Stimulated activated CD8-positive, alpha-beta memory T cell treated with anti-CD3 and anti-CD28 coated beads, Interleukin-12 subunit alpha, Interleukin-12 subunit beta, amount 100 ng/mL, for 1 hour (primary cell): ENCODE results near the gene TRAP1.
"Not testable (repeated sequence)": the region's sequence is repeated elsewhere in the genome, so short reads cannot be mapped to it uniquely, and the experiment has no call there.

Experiments used
- DNase-seq: peaks from one replicate; pipeline ENCODE4 v3.0.0-alpha.2; 2020; ENCODE audit warnings: low read depth

The TRAP1 gene

DNA sequence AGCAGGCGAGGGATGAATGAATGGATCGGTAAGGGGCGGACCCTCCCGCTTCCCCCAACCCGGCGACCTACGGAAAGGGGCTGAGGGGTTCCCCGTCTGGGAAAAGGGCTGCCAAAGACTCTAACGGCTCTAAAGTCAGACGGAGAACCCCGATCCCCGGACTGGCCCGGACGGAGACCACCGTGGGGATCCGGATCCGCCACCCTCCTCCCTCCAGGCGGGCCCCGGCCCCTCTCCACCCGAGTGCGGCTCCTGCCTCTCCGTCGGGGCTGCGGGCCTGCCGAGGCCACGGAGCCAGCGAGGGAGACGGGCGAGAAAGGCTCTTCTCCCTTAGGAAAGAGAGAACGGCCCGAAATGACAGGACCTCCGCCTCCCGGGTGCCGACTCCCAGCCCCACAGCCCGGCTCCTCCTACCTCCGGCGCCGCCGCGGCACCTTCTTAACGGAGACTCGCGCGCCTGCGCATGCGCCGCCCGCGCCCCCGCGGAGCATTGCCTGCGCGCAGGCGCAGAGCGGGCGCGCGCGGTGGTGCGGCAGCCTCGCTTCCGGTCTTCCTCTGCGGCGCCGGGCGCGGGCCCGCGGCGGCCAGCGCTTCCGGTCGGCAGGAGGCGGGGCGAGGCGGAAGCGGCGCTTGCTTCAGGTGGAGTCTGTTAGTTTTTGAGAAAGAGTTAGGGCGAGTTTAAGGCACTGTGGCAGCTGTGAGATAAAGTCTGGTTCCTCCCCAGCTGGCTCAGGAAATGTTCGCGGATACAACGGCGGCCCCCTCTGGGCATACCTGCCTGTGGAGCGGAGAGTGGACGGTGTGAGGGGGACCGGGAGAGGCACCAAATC lies 106.0 kb downstream of the TRAP1 start, which contains the start of gene SLX4:
Gene SLX4 (minus strand): TSS at position 461 of the 830 bp plus-strand sequence. CDS start 2,642 bp downstream, outside the sequence.
- peak; percentile 83 for DNase-seq

DNA sequence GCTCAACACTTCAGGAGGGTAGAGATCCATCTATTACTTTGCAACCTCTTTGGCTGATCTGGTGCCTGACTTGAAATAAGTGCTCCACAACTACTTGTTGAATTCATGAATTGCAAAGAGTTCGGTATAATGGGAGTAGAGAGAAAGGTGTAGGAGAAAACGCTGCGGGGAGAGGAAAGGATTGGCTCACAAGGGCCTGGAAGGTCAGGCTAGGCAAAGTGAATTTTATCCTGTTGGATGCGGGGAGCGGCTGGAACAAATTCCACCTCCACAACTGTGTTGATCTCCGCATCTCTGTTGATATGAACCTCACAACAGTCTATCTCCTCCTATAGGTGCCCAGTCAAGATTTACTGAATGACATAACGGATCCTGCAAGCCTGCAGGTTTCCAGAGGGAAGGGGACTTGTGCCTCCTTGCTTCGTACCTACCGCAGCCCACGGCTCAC lies 106.6 kb downstream of the TRAP1 start:
- no peak for DNase-seq

DNA sequence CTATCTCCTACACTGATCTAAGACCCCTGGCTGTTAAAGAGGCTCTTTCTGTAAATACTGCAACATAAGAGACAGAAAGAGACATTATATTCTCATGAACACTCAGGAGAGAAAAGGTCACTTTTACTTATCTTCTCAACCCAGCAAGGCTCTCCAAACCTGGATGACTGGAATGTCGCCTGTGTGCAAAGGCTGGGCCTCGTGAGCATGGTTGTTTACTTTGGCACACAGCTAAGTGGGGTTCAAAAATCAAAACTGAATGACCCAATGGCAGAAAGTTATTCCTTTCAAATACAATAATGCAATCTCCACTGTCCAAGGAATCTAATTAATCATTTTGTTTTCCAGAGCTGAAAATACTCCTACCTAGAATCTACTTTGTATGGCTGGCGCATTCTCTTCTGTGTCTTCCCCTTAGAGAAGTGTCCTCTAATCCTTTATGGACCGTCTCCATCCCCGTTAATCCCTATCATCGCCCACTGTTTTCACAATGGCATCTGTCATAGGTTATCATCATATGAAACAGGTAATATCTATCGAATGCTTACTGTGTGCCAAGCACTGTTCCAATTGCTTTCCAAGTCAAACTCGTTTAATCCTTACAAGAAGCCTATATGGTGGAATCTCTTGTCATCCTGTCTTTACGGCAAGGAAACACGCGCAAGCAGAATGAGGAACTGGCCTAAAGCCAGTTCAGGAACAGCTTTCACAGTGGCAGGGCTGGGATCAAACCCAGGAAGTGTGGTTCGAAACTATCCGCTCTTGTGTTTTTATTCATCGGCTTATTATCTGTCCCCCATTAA lies 107.2 kb downstream of the TRAP1 start:
- DNase-seq, result no peak

DNA sequence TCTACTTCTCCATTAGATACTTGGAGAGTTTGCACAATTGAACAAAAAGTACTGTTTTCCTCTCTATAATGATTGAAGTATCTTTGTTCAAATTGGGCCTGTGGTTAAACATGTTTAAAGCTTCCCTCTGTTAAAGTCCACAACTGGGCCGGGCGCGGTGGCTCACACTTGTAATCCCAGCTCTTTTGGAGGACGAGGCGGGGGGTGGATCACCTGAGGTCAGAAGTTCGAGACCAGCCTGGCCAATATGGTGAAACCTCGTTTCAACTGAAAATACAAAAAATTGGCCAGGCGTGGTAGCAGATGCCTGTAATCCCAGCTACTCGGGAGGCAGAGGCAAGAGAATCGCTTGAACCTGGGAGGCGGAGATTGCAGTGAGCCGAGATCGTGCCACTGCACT lies 108.3 kb downstream of the TRAP1 start:
- DNase-seq, result not testable (repeated sequence)

DNA sequence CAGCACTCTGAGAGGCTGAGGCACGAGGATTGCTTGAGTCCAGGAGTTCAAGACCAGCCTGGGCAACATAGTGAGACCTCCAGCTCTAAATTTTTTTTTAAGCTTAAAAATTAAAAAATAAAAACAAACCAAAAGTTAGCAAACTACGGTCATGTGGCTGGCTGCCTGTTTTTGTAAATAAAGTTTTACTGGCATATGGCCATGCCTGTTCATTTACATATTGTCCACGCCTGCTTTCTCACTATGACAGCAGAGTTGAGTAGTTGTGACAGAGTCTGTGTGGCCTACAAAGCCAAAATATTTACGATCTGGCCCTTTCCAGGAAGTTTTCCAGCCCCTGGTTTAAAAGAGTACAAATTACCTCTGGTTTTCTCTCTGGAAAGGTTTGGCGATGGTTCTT lies 109.3 kb downstream of the TRAP1 start:
- DNase-seq, result no peak
